Parathyroid adenoma (tissue), 2 donors: ENCODE results near the gene CNGA2.

Source experiments
- H2AFZ ChIP-seq: fragments of 300-600 bp; sonication (generic); one replicate; pipeline ENCODE4 v1.7.0; 2017; ENCODE audit warnings: antibody characterized with exemption, mild to moderate bottlenecking
- H3K27ac ChIP-seq: fragments of 300-600 bp; sonication (generic); one replicate; pipeline ENCODE4 v1.7.0; 2017
- H3K27me3 ChIP-seq: fragments of 300-600 bp; sonication (generic); one replicate; pipeline ENCODE4 v1.7.0; 2017; ENCODE audit warnings: low read length; ENCODE audit not compliant: control insufficient read depth, insufficient read depth
- H3K36me3 ChIP-seq: fragments of 300-600 bp; sonication (generic); one replicate; pipeline ENCODE4 v1.7.0; 2017; ENCODE audit warnings: low read length; ENCODE audit not compliant: control insufficient read depth, insufficient read depth
- H3K4me1 ChIP-seq: fragments of 300-600 bp; sonication (generic); one replicate; pipeline ENCODE4 v1.7.0; 2017; ENCODE audit warnings: control low read depth
- H3K4me2 ChIP-seq: fragments of 300-600 bp; sonication (generic); one replicate; pipeline ENCODE4 v1.7.0; 2017; ENCODE audit warnings: low read length
- H3K4me3 ChIP-seq: fragments of 300-600 bp; sonication (generic); one replicate; pipeline ENCODE4 v1.7.0; 2017; ENCODE audit warnings: low read depth, low read length
- H3K79me2 ChIP-seq: fragments of 300-600 bp; sonication (generic); one replicate; pipeline ENCODE4 v1.7.0; 2017; ENCODE audit warnings: control low read depth
- H3K9ac ChIP-seq: fragments of 300-600 bp; sonication (generic); one replicate; pipeline ENCODE4 v1.7.0; 2017; ENCODE audit warnings: mild to moderate bottlenecking
- H3K9me3 ChIP-seq: fragments of 300-600 bp; sonication (generic); one replicate; pipeline ENCODE4 v1.7.0; 2017; ENCODE audit warnings: low read length; ENCODE audit not compliant: control insufficient read depth
- CTCF ChIP-seq: fragments of 300-600 bp; sonication (generic); IDR thresholded peaks from one replicate; pipeline ENCODE4 v1.7.0; 2017; ENCODE audit warnings: antibody characterized with exemption, mild to moderate bottlenecking
- donor health status: primary hyperparathyroidism.

The CNGA2 gene

GRCh38 chrX:151699746-151700145 is 34.8 kb upstream of the CNGA2 start:
- no peak overlapping the region for H3K4me3 ChIP-seq
- no peaks in the 10 kb centered on the region for H3K79me2 ChIP-seq
- H3K27ac ChIP-seq: no peak overlapping the region
- H3K4me1 ChIP-seq: no peaks in the 10 kb centered on the region
- H3K27me3 ChIP-seq: no peaks in the 10 kb centered on the region
- H3K4me2 ChIP-seq: no peak overlapping the region
- no peaks in the 10 kb centered on the region for H3K9me3 ChIP-seq
- no peak overlapping the region for H2AFZ ChIP-seq
- no peaks in the 10 kb centered on the region for H3K36me3 ChIP-seq
- no peak overlapping the region for H3K9ac ChIP-seq
- TF ChIP-seq CTCF: no peak

- Histone ChIP-seq H3K9me3 (no peaks in the 10 kb centered on the region), H3K4me1 (no peaks in the 10 kb centered on the region), H3K4me2 (no peak overlapping the region), H3K27ac (no peak overlapping the region), H3K36me3 (no peaks in the 10 kb centered on the region), H3K79me2 (no peaks in the 10 kb centered on the region), H3K4me3 (no peak overlapping the region), H2AFZ (no peak overlapping the region), H3K27me3 (no peaks in the 10 kb centered on the region), H3K9ac (no peak overlapping the region)
- TF ChIP-seq CTCF: no peak
Measured at GRCh38 chrX:151700581-151700980, 34.0 kb upstream of the CNGA2 start.

DNA sequence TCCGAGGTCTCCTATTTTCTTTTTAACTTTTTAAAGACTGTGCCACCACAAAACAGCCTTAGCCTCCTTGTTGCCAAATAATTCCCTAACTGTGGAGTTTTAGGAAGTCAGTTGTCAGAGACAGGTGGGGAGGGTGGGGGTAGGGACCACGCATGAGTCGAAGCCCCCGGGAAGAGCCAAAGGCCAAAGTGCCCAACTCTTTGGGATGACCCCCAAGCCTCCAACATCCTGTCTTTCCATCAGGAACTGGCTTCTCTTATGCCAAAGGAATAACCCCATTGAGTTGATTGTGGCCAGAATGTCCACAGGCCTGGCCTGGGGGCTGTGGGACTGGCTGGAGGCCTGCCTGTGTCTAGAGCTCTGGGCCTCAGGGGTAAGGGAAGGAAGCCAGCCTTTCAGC is 33.5 kb upstream of the CNGA2 start:
- no peaks in the 10 kb centered on the region for H3K79me2 ChIP-seq
- H3K9me3 ChIP-seq: no peaks in the 10 kb centered on the region
- no peaks in the 10 kb centered on the region for H3K4me1 ChIP-seq
- no peak overlapping the region for H3K9ac ChIP-seq
- H3K36me3 ChIP-seq: no peaks in the 10 kb centered on the region
- H3K27me3 ChIP-seq: no peaks in the 10 kb centered on the region
- H3K27ac ChIP-seq: no peak overlapping the region
- TF ChIP-seq CTCF: no peak
- H2AFZ ChIP-seq: no peak overlapping the region
- H3K4me2 ChIP-seq: no peak overlapping the region
- no peak overlapping the region for H3K4me3 ChIP-seq

GRCh38 chrX:151701531-151701930 is 33.0 kb upstream of the CNGA2 start:
- Histone ChIP-seq H3K4me1 (no peaks in the 10 kb centered on the region), H3K79me2 (no peaks in the 10 kb centered on the region), H3K27ac (no peak overlapping the region), H3K9ac (no peak overlapping the region), H3K9me3 (no peaks in the 10 kb centered on the region), H3K27me3 (no peaks in the 10 kb centered on the region), H3K4me3 (no peak overlapping the region), H3K4me2 (no peak overlapping the region), H2AFZ (no peak overlapping the region), H3K36me3 (no peaks in the 10 kb centered on the region)
- TF ChIP-seq CTCF: no peak

- no peak overlapping the region for H3K27ac ChIP-seq
- no peak overlapping the region for H3K4me3 ChIP-seq
- no peak overlapping the region for H3K4me2 ChIP-seq
- TF ChIP-seq CTCF: no peak
- no peaks in the 10 kb centered on the region for H3K27me3 ChIP-seq
- H2AFZ ChIP-seq: no peak overlapping the region
- no peaks in the 10 kb centered on the region for H3K79me2 ChIP-seq
- no peak overlapping the region for H3K9ac ChIP-seq
- H3K4me1 ChIP-seq: no peaks in the 10 kb centered on the region
- H3K9me3 ChIP-seq: no peaks in the 10 kb centered on the region
- no peaks in the 10 kb centered on the region for H3K36me3 ChIP-seq
Measured at GRCh38 chrX:151702026-151702714, 32.4 kb upstream of the CNGA2 start.
